Amygdala (tissue), 56 donors: Measurements from ENCODE around the gene ACTN4.
A peak's percentile ranks its signal among the peaks of the same experiment; 100 is the strongest.

Experiments
- DNase-seq, 56 donors: peaks; one replicate each; lab custom pipeline; 2025; lab: John Stamatoyannopoulos, UW

The ACTN4 gene

DNA sequence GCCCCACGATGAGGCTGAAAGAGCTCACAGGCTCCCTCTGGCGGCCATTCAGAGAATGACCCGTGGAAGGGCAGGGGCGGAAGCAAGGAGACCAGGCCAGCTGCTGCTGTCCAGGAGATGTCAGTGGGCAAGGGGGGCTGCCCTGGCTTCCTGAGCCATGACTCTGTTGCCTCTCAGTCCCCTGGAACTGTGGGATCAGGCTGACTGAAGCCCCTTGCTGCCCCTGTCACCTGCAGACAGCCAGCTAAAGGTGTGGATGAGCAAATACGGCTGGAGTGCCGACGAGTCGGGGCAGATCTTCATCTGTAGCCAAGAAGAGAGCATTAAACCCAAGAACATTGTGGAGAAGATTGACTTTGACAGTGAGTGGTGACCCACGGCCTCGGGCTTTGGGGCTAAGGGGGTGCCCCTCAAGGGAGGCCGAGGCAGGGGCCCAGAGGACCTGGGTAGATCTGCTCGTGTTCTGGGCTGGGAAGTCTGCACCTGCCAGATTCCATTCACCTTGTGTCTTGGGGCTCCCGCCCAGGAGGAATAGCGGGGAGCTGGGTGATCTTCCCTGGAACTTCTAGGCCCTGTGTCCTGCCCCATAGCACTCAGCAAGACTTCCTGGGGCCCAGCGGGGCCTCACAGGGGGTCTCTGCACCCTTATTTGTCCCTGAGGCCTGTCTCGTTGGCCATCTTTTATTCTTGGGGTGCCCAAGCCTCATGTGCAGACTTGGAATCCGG, 12.5 kb upstream of the ACTN4 start:
- DNase-seq: peak in 44 of 56 donors; percentile 5 to 78 (median 41)

DNA sequence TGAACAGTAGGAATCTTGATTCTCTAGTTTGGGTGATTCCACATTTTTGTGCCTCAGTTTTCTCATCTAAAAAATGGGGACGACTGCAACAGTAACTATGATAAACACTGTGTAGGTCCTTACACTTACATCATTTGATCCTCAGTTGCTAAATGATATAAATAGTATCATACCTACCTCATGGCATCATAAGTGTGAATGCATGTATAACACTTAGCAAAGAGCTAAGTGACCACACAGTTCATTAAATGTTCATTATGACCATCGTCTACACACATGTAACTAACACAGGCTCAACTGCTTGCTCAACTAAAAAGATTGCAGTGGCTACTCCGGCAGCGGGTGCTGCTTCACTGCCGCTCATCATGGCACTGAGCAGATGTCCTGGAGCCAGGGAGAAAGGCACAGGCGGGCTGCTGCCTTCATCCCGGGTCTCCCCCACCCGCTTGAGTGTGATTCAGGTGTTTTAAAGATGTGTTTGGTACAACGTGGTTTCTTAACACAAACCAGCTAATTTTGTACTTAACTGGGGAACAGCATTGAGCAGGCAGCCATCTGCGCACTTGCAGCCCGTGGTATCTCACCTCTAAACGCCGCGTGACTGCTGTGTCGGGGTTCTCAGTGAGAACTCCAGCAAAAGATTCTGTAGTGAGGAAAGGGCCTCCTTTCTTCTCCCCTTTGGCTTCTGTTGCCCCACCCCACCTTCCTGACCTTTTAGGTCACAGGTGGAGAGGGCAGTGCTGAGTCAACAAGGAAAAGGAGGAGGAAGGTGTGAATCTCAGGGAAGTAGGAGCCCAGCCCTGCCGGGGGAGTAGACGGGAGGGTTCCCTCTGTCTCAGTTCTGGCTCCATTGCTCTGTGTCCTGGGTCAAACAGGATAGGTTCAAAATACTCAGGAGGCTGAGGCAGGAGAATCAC, 11.7 kb upstream of the ACTN4 start:
- peak in 2 of 56 donors; percentile 12 to 25 for DNase-seq

DNA sequence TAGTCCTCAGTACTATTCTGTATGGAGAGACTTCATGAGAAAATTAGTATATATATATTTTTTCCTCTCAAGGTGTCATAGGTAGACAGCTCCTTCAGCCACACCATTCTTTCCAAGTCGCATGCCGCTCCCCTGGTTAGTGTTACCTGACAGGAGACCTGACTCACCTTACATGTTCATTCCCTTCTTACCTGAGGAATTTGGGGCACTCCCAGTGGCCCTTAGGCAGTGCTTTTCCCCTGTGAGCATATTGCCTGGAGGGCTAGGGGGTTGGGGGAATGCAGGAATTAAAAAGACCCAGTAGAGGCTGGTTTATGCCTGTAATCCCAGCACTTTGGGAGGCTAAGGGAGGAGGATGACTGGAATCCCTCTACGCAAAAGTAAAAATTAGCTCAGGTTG, 9.0 kb upstream of the ACTN4 start:
- no peak for DNase-seq

DNA sequence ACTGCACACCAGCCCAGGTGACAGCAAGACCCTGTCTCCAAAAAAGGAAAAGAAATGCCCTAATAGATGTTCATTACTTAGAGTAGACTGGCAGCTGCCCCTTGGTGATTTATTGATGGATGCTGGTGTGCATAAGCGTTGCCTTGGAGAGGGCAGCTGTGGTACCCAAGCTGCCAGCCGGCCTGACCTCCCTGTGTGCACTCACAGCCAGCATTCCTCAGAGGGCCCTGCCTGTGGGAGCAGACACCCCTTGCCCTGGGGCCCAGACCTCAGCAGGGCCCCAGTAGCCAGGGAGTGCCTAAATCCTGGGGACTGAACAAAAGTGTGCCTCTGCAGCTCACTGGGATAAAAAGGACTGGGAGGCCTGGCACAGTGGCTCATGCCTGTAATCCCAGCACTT, 7.8 kb upstream of the ACTN4 start:
- DNase-seq: no peak

DNA sequence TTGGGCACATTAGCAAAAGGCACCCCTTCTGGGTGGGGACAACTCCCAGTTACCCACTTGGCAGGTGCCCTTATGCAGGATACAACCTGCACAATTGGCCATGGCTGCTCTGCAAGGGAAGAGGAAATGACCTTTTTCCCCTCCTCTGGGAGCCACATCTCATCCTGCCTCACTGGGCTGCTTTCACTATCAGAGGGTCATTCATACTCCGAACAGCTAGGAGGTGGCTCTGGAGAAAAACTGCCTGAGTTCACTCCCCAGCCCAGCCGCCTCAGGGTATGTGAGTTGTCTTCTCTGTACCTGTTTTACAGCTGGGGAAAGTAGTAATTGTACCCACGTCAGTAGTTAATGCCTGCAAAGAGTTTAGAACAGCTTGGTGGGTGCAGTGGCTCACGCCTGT, 7.1 kb upstream of the ACTN4 start:
- DNase-seq: no peak

DNA sequence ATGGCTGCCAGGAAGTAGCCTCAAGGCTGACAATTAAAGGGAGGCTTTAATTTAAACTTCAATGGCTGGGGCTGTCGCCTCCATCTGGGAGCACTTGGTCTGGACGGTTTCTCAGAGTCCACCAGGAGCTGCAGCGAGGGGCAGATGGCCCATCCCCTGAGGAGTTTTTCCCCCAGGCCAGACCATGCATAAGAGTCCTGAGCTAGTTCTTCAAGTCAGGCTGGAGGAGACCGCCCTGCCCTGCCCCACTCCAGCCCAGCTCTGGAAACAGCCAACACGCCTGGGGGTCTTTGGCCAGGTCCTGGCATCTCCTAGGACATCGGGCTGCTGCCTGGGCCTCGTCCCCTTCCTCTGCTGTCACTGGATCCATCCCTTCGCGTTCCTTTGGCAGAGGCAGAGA, 5.3 kb upstream of the ACTN4 start:
- DNase-seq: no peak

DNA sequence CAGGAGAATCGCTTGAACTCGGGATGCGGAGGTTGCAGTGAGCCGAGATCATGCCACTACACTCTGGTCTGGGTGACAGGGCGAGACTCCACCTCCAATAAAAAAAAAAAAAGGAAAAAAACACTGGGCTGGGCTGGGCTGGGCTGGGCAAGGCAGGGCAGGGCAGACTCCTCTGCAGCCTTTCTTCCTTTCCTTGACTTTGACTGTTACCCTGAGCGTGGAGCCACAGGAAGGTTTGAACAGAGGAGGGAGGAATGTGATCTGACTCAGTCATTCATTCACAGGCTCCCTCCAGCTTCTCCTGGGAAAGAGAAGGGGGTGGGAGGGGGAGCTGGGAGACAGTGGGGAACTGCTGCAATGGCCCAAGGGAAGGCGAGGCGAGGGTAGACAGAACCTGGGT, 2.7 kb upstream of the ACTN4 start:
- DNase-seq: no peak

DNA sequence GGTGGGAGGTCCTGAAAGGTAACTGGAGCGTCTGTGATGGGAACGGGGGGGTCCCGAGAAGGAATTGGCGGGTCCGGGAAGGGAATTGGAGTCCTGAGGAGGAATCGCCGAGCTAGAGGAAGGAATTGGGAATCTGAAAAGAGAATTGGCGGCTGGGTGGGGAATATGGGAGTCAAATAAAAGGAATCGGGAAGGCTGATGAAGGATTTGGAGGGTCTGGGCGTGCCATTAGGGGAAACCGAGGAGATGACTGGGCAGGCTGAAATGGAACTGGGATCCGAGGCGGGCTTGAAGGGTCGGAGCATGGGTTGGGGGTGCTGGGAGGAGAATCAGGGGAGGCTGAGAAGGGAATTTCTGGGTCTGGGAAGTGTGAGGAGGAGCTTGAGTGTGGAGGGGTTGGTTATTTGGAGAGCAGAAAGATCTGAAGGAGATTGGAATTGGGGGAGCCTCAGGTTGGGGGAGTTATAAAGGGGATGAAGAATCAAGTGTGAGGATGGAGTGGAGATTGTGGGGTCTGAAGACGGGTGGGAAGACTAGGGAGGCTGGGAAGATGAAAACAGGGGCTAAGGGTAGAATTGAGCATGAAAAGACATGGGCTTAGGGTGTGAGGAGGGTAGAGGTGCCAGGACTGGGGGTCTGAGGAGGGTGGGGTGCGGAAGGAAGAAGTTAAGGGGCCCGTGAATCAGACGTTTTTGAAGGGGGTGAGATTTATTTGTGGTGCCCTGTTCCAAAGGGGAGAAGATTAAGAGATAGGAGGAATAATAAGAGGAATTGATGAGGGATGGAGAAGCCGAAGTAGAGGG, 718 bp downstream of the ACTN4 start:
- DNase-seq: no peak

DNA sequence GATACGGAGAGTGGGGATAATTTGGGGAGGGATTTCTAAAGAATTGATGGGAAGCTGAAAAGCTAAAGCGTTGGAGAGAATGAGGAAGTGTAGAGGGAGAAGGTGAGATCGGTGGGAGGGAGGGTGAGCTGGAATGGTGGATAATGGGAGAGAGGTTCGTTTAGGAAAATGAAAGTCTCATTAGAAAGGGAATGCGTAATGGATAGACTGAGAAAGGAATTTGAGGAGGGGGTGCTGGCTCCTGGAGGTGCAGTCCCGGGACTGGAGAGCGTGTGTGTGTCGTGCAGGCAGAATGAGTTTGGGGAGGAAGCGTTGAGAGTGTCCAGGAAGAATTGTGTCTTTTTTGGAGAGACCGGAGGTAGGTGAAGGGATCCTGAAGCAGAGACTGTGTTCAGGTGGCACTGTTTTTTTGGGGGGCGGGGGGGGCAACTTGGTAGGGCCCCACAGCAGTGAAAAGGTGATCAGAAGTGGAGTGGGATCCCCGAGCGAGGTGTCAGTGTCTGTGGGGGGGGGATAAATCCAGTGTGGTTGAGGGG, 1.4 kb downstream of the ACTN4 start:
- no peak for DNase-seq

DNA sequence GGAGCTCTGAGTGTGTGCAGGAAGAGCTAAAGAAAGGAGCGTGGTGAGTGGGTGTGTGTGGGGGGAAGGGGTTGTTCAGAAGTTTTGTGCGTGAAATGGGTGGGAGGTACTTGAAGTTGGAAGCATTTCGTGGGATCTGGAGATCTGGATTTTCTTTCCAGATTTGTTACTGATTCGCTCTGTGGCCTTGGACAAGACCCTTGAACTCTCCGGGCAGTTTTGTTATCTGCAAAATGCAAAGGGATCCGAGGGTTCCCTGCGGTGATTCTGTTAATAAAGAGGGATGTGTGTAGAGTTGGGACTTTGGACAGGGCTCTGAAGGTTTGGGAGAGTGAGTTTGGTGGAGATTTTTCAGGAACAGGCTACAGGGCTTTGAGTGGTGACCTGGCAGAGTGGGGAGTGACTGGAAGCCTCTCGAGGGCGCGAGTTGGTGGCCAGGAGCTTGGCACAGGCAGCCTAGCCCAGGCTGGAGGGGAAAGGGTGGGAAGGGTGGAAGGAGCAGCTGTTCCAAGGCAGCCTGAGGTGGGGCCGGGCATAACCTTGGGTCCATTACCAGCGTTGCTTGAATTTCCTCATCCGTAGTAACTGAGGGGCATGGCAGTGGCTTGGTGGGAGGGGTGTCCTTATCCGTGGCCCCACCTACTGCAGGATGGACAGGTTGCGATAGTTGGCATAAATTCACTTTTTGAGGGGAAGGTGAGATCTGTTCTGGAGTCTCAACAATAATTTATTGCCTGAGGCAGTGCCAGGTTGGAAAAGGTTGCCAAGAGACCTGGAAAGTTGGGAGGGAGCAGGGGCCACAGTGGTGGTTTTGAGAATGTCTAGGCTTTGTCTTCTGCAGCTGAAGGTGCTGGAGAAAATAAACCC, 2.1 kb downstream of the ACTN4 start:
- no peak for DNase-seq

DNA sequence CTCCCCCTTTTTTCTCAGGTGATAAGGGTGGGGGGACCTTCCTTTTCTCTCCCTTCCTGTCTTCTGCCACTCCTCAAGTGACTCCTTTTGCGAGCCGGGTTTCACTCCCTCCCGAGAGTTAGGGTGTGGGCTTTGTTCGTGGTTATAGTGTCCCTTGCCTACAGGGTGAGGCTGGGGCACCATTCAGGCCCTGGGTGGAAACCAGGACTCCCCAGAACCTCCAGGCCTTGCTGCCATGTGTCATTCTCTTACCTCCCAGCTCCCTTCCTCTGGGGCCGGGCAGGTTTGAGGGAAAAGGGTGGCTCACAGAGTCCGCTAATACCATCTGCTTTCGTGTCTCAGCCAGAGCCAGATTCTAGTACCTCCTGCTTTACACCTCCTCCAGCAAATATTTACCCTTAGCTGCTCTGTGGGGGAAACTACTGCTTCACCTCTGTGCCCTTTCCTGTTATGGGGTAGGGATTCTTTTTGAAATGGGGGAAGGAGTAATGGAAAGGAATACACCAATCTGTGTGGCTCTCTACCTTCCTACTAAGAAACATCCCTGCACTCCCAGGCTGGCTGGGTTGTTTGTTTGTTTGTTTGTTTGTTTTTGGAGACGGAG, 2.8 kb downstream of the ACTN4 start:
- DNase-seq: no peak

DNA sequence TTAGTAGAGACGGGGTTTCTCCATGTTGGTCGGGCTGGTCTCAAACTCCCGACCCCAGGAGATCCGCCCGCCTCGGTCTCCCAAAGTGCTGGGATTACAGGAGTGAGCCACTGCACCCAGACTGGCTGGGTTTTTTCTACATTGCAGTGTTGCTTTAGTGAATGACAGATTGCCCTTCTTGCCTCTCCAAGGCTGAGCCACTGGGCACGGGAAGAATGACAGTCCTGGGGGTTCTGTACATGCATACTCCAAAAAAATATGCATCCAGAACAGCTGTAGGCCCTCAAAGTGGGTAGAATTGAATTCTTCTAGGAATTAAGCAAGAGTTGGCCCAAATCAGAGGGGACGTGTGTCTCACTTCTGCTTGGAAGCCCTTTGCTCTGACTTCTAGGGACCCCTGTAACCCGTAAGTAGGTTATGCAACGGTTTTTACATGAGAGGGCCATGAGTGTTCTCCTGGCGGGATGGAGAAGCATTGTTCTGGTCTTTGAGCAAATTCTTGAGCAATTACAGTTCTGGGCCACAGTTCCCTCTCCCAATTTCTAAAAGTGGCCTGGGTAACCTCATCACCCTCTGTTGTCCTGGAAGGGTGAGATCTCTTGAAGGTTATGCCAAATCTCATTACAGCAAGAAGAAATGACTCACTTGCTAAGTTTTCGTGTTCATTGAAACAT, 3.6 kb downstream of the ACTN4 start:
- no peak for DNase-seq

DNA sequence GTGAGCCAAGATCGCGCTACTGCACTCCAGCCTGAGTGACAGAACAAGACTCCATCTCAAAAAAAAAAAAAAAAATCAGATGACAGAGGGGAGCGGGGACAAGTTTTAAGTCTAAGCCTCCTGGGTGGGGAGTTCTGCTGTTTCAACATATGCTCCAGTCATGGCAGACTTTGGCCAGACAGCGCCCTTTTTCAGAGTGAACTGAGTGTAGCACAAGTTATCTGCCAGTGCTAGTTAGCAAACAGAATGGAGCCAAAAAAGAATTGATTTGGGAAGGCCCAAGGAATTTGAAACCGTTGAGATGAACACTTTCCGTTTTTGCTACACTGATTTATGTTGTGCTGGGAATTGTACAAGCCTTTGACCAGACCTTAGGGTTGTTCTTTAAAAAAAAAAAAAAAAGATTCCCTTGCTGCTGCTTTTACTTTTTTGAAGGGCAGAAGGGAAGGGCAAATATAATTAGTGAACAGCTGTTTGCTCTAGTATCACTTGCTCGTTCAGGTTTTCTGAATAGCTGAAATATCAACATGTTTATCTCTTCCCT, 5.7 kb downstream of the ACTN4 start:
- DNase-seq: no peak

DNA sequence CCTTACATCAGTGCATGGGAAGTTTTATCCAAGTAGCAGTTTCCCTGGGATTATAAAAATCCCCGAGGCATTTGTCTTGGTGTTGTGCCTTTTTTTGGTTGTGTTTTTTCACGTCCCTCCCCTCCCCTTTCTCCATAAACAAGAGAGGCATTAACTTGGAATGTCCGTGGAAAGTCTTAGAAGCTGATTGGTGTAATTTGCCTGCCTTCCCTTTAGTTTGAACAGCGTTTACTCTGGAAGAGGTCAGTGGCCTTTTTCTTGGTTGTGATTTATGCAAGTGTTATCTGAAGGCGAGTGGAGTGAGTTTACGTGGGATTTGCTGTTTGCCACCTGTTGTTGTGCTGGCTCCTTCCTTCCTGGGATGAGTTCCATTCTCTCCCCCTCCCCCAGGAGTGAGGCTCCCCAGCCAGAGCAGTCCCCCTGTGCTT, 7.2 kb downstream of the ACTN4 start:
- DNase-seq: no peak

DNA sequence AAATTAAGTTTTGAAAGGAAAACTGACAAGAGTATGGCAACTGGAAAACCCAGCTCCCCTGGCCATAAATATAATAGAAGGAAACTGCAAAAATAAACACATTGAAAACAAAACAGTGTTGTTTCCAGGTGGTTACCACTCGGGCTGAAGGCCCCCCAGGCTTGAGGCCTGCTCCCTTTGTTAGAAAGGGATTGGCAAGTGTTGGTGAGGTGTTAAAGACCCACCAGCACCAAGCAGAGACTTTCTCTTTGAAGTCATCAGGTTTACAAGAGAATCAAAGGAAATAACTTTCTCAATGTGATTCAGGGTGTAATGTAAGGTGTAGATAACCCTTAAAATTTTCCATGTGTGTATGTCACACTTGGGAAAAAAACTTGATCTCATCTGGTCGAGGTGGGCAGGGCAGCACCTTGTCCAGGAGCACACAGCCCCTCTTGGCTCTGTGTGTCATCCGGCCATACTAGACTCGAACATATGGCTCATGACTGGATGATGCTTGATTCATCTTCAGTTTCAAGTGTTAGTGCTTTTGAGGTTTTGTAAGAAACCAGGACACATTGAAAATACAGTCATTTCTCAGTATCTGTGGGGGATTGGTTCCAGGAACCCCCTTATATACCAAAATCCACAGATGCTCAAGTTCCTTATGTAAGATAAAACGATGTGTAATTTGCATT, 7.8 kb downstream of the ACTN4 start:
- DNase-seq: no peak

DNA sequence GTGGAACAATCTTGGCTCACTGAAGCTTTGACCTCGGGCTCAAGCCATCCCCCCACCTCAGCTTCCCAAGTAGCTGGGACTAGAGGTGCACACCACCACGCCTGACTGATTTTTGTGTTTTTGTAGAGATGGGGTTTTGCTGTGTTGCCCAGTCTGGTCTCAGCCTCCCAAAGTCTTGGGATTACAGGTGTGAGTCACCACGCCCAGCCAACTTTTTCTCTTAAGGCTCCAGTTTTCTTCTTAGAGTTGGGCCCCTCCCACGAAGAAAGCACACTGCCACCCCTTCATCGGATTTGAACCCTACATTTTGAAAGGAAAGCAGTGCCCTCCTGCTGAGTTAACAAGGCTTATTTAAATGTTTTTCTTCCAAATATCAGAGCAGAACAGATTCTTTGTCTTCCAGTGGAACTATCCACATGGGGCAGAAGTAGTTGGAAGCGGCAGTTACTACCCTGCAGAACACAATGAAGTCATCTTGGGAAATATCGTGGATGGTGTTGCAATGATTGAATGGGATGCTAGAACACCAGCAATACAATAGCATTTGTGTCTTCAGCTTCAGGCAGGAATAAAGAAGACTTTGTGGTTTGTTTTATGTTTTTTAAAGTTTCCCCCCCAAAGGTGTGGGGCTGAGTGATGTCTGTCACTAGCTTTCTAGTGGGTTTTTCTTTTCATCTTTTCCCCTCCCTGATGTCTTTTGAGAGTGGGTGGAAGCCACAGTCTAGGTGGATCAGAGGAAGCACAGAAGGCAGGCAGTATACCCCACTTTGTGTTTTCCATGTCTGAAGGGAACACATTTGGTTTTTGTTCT, 8.9 kb downstream of the ACTN4 start:
- peak in 14 of 56 donors; percentile 10 to 73 (median 32) for DNase-seq

DNA sequence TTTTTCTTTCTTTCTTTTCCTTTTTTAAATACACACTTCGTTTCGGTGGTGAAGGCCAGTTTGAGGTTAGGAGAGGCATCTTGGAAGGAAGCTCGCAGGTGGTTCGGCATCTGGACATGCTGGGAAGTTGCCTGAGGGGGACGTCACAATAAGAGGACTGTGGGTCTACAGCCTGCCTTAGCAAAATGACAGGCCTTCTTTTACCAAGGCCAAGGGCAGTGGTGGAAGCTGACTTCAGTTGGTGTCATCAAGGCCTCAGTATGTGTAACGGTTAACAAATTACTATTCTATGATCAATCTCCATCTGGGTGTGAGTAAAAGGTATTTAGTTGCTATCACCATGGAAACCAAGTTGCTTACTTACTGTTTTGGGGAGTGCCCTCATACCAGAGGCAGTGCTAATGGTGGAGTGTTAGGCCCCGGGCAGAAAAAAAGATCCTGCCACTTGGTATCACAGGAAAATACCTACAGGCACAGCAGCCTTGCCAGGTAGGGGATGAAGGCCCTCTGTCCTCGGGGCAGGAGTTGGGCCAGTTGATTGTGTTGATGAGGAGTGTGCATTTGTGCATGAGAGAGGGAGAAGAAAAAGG, 10.3 kb downstream of the ACTN4 start:
- DNase-seq: no peak
